Posterior vena cava (tissue), 2 donors: ENCODE results near the gene ALDH9A1. TPM values are rescaled to one million over a fixed set of nuclear protein-coding genes. Genes with fewer than 3 reads are reported as not detected.

Experiments used
- DNase-seq: peaks from one replicate; pipeline ENCODE4 v3.0.0-alpha.2; 2020; ENCODE audit warnings: low spot score
- intact Hi-C, 2 donors: fragments of 100-400 bp; cut with DNase I; formaldehyde crosslinking; loops; one replicate each; pipeline versions ENCODE4 v1.14.1 to v1.14.2; 2022 to 2023
- total RNA-seq, 2 donors: library from RNA; stranded (reverse); fragmentation: NEBNext Ultra II Directional; extraction: Animal tissue kit (Norgen Biotek cat#: 25700); gene quantifications; one replicate each; pipeline ENCODE4 v1.2.1, GENCODE V29; 2021
- donor health status: DM: yes; HTN: yes; CAD: no.
- donor health status: DM: yes; HTN: yes; CAD: no.

Gene ALDH9A1
- total RNA-seq, 2 donors from 2014 or later = 42.6 to 52.3 TPM

- intact Hi-C loops = loop anchor here (5.0 to 10.0 kb wide), 2 partner anchors 62 to 135 kb away; partner anchors contain the start of genes ALDH9A1 (in 1 of the 2) and TMCO1 (in 1 of the 2)
- DNase-seq = no peak
Measured at GRCh38 chr1:165632491-165632890, 65.9 kb downstream of the ALDH9A1 start.

- intact Hi-C loops = loop anchor here (5.0 to 10.0 kb wide), 2 partner anchors 63 to 135 kb away; partner anchors contain the start of genes ALDH9A1 (in 1 of the 2) and TMCO1 (in 1 of the 2)
- no peak for DNase-seq
Measured at GRCh38 chr1:165632152-165632469, 66.3 kb downstream of the ALDH9A1 start.

GRCh38 chr1:165631342-165632151 lies 66.8 kb downstream of the ALDH9A1 start:
- DNase-seq = peak; percentile 88
- intact Hi-C loops = loop anchor here (5.0 to 10.0 kb wide), 2 partner anchors 63 to 136 kb away; partner anchors contain the start of genes ALDH9A1 (in 1 of the 2) and TMCO1 (in 1 of the 2)

GRCh38 chr1:165630629-165631341 lies 67.6 kb downstream of the ALDH9A1 start, which contains the start of gene MGST3:
Gene MGST3 (plus strand): TSS chr1:165631234. CDS start chr1:165649848, 18,614 bp downstream.
- intact Hi-C loops = loop anchor here (5.0 to 10.0 kb wide), 2 partner anchors 64 to 137 kb away; partner anchors contain the start of genes ALDH9A1 (in 1 of the 2) and TMCO1 (in 1 of the 2)
- peak; percentile 98 for DNase-seq

GRCh38 chr1:165629848-165630628 lies 68.3 kb downstream of the ALDH9A1 start:
- intact Hi-C loops = loop anchor here (5.0 to 10.0 kb wide), 2 partner anchors 65 to 137 kb away; partner anchors contain the start of genes ALDH9A1 (in 1 of the 2) and TMCO1 (in 1 of the 2)
- DNase-seq = no peak

- intact Hi-C loops = no loop called here
- no peak for DNase-seq
Measured at GRCh38 chr1:165629151-165629550, 69.2 kb downstream of the ALDH9A1 start.

- no peak for DNase-seq
- intact Hi-C loops = no loop called here
Measured at GRCh38 chr1:165628147-165628822, 70.1 kb downstream of the ALDH9A1 start.

GRCh38 chr1:165624441-165624840 lies 73.9 kb downstream of the ALDH9A1 start:
- no peak for DNase-seq
- intact Hi-C loops = no loop called here

GRCh38 chr1:165623624-165624023 lies 74.7 kb downstream of the ALDH9A1 start:
- DNase-seq = no peak
- intact Hi-C loops = no loop called here

GRCh38 chr1:165619647-165620151 lies 78.7 kb downstream of the ALDH9A1 start:
- no peak for DNase-seq
- intact Hi-C loops = no loop called here

GRCh38 chr1:165616987-165617546 lies 81.3 kb downstream of the ALDH9A1 start:
- intact Hi-C loops = no loop called here
- no peak for DNase-seq

- intact Hi-C loops = no loop called here
- DNase-seq = no peak
Measured at GRCh38 chr1:165616054-165616612, 82.2 kb downstream of the ALDH9A1 start.

Other genes with a start within 250 kb of the ALDH9A1 start
- gene LRRC52, start 154.6 kb downstream of the ALDH9A1 start, total RNA-seq = not detected
- 100 to 1,000 TPM; 193 to 230 TPM for gene MGST3, start 67.3 kb downstream of the ALDH9A1 start, total RNA-seq
- gene TMCO1, start 70.3 kb upstream of the ALDH9A1 start, total RNA-seq = 10 to 100 TPM; 50.0 to 63.9 TPM
- gene UCK2, start 129.1 kb upstream of the ALDH9A1 start, total RNA-seq = 10 to 100 TPM; 14.7 to 20.8 TPM